ENCODE data around the gene PHGDH.

DNA sequence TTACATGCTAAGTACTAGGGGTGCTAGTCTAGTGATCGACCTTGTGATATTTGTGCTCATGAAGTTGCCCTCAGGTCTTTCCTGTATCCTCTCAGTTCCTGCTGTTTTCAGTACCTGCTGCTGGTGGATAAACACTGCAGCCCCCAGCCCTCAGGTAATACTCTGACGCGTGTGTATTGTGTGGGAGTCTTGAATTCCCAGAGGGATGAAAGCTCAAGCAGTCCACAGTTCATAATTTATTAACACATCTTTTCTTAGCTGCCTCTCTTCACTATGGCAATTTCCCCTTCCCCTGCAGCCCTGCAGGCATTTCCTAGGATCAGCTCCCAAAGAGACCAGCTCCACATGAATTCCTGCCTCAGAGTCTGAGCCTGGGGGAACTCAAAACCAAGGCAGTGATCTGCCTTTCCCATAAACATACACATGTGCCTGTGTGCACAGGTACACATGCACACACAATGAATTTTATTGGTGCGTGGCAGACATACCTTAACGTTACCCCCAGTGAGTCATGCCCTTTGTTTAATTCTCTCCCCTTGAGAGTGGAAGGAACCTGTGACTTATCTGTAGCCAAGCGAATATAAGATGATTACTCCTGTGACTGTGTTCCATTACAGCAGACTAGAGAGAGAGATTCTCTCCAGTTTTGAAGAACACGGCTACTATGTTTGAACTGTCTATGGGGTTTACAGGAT lies 71.0 kb downstream of the PHGDH start:
- no peak for TF ChIP-seq CTCF (IDR thresholded peaks at IDR 0.05)
- no peak for TF ChIP-seq POLR2A (IDR thresholded peaks at IDR 0.05)
- TF ChIP-seq POLR2AphosphoS5 (IDR thresholded peaks at IDR 0.05; ENCODE audit: insufficient read depth in 1 of 2, low read depth in 1 of 2): no peak
